ENCODE measurements around the gene CCDC154. TPM values are rescaled to one million over a fixed set of nuclear protein-coding genes. Genes with fewer than 3 reads are reported as not detected.

CCDC154 gene
- total and polyA plus RNA-seq, 2 of the 4 experiments (the other 2 are of a cell fraction): 0.09 TPM; not detected in 1

GRCh38 chr16:1464894-1465566 lies 20.7 kb upstream of the CCDC154 start:
- Histone ChIP-seq H3K9me1 (ENCODE audit: insufficient read depth, low read length) (peaks cover 5% of the 10 kb centered on the region; the same call in 1 of the 2 replicates), H3K36me3 (ENCODE audit: control insufficient read depth, insufficient read depth, low read length) (peaks cover 28% of the 10 kb centered on the region), H3K27me3 (ENCODE audit: control insufficient read depth, insufficient read depth, low read length) (no peaks in the 10 kb centered on the region), H3K9me3 (ENCODE audit: control insufficient read depth, insufficient read depth, low read length) (no peaks in the 10 kb centered on the region), H3K27ac (ENCODE audit: insufficient read depth, low read length) (no peak overlapping the region), H3K18ac (ENCODE audit: low read depth, low read length) (no peak overlapping the region), H3K4ac (ENCODE audit: low read depth, low read length) (no peak overlapping the region), H3K56ac (ENCODE audit: extremely low read depth, insufficient read depth, low read length) (no peak overlapping the region), H3K23ac (ENCODE audit: low read depth, low read length) (no peak overlapping the region), H4K5ac (ENCODE audit: low read depth, low read length) (no peak overlapping the region), H2BK5ac (ENCODE audit: low read depth, low read length, poor library complexity, severe bottlenecking) (no peak overlapping the region), H2BK120ac (ENCODE audit: low read depth, low read length) (no peak overlapping the region), H4K91ac (ENCODE audit: insufficient read depth, low read depth, low read length) (no peak overlapping the region), H3K4me2 (ENCODE audit: low read depth, low read length) (no peak overlapping the region), H2AFZ (replicated peaks; ENCODE audit: low read length, poor library complexity) (no peak overlapping the region), H3K79me1 (ENCODE audit: low read depth in 1 of 2, low read length in 2 of 2) (peaks cover 14 to 38% of the 10 kb centered on the region in 2 experiments; a peak in 3 of 4 replicates), H3K4me3 (ENCODE audit: insufficient read depth, low read depth, low read length) (no peak overlapping the region), H3K4me1 (ENCODE audit: control insufficient read depth, insufficient read depth, low read length) (no peaks in the 10 kb centered on the region), H4K20me1 (ENCODE audit: insufficient read depth, low read length) (peaks cover 27% of the 10 kb centered on the region), H4K8ac (ENCODE audit: low read depth in 2 of 2, low read length in 2 of 2) (no peak overlapping the region), H2BK15ac (ENCODE audit: low read depth, low read length) (no peak overlapping the region), H3K14ac (replicated peaks; ENCODE audit: low read depth, low read length) (no peak overlapping the region), H2BK20ac (ENCODE audit: low read depth, low read length) (no peak overlapping the region), H2AK5ac (ENCODE audit: low read depth, low read length) (no peak overlapping the region), H2AK9ac (replicated peaks; ENCODE audit: low read depth, low read length, poor library complexity) (no peak overlapping the region), H3K9ac (ENCODE audit: low read depth, low read length) (no peak overlapping the region)
- dilution Hi-C loops (cut with HindIII; ENCODE audit: low sequenced_read_pairs, unreplicated experiment) (no loop called here), intact Hi-C loops (cut with micrococcal nuclease) (no loop called here), in situ Hi-C loops (cut with MboI; ENCODE audit: low sequenced_read_pairs) (no loop called here)
- no TSS peak for BruUV-seq (replicated peaks)
- TF ChIP-seq SMC3 (IDR thresholded peaks at IDR 0.05; ENCODE audit: low read depth, low read length): no peak
- no peak for TF ChIP-seq RAD21 (IDR thresholded peaks at IDR 0.05; ENCODE audit: low read length)
- no peak for TF ChIP-seq CHD1 (IDR thresholded peaks at IDR 0.05; ENCODE audit: low read depth, low read length)
- TF ChIP-seq CEBPB (IDR thresholded peaks at IDR 0.05; ENCODE audit: low read depth, low read length): no peak
- TF ChIP-seq POLR2A (IDR thresholded peaks at IDR 0.05; ENCODE audit: low read depth, low read length): no peak
- TF ChIP-seq FOS (IDR thresholded peaks at IDR 0.05; ENCODE audit: low read depth, low read length): no peak
- TF ChIP-seq, protein P1, sequence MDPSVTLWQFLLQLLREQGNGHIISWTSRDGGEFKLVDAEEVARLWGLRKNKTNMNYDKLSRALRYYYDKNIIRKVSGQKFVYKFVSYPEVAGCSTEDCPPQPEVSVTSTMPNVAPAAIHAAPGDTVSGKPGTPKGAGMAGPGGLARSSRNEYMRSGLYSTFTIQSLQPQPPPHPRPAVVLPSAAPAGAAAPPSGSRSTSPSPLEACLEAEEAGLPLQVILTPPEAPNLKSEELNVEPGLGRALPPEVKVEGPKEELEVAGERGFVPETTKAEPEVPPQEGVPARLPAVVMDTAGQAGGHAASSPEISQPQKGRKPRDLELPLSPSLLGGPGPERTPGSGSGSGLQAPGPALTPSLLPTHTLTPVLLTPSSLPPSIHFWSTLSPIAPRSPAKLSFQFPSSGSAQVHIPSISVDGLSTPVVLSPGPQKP (IDR thresholded peaks at IDR 0.05; ENCODE audit: borderline replicate concordance, low read depth, low read length): no peak
- no peak for TF ChIP-seq NFE2L2 (IDR thresholded peaks at IDR 0.05; ENCODE audit: low read depth, low read length)
- TF ChIP-seq MXI1 (IDR thresholded peaks at IDR 0.05; ENCODE audit: borderline replicate concordance, low read depth, low read length): no peak
- TF ChIP-seq BHLHE40 (IDR thresholded peaks at IDR 0.05; ENCODE audit: low read depth, low read length): no peak
- TF ChIP-seq MAZ (IDR thresholded peaks at IDR 0.05; ENCODE audit: borderline replicate concordance, low read depth, low read length): no peak
- no peak for TF ChIP-seq USF2 (IDR thresholded peaks at IDR 0.05; ENCODE audit: low read depth, low read length)
- TF ChIP-seq RFX5 (IDR thresholded peaks at IDR 0.05; ENCODE audit: low read depth, low read length): no peak
- TF ChIP-seq, protein P2, sequence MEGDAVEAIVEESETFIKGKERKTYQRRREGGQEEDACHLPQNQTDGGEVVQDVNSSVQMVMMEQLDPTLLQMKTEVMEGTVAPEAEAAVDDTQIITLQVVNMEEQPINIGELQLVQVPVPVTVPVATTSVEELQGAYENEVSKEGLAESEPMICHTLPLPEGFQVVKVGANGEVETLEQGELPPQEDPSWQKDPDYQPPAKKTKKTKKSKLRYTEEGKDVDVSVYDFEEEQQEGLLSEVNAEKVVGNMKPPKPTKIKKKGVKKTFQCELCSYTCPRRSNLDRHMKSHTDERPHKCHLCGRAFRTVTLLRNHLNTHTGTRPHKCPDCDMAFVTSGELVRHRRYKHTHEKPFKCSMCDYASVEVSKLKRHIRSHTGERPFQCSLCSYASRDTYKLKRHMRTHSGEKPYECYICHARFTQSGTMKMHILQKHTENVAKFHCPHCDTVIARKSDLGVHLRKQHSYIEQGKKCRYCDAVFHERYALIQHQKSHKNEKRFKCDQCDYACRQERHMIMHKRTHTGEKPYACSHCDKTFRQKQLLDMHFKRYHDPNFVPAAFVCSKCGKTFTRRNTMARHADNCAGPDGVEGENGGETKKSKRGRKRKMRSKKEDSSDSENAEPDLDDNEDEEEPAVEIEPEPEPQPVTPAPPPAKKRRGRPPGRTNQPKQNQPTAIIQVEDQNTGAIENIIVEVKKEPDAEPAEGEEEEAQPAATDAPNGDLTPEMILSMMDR (conservative IDR thresholded peaks at IDR 0.05; ENCODE audit: low read depth, low read length): no peak
- POLR2A ChIA-PET (ENCODE audit: unreplicated experiment): no interaction called here
- WGBS, 2 experiments (ENCODE audit: extremely low coverage in 2 of 2, insufficient read length in 1 of 2): 93% methylated on average over 10 of the region's 33 CpGs; no CpG with 5 or more reads in 1 of the 2 experiments
- DNase-seq (no peak), ATAC-seq (ENCODE audit: low read depth) (no peak)
- CTCF ChIA-PET: no interaction called here

Data from IMR-90 (cell line).